H1 (cell line): ENCODE results near the gene PRRG2. TPM values are rescaled to one million over a fixed set of nuclear protein-coding genes. Genes with fewer than 3 reads are reported as not detected.
A peak's percentile ranks its signal among the peaks of the same experiment; 100 is the strongest.

Experiments used
- CTCF ChIA-PET: fragments of 300-600 bp; sonication (Branson Sonifier 250); formaldehyde crosslinking; loops from one replicate; lab custom pipeline; 2021; ENCODE audit not compliant: partially characterized antibody; lab: Charles Lee
- POLR2A ChIA-PET: fragments of 300-600 bp; sonication (Branson Sonifier 250); formaldehyde crosslinking; loops from one replicate; lab custom pipeline; 2021; ENCODE audit warnings: inconsistent platforms; ENCODE audit not compliant: partially characterized antibody; lab: Charles Lee
- DNase-seq, 2 experiments: peaks; one replicate each; pipeline versions ENCODE4 v3.0.0 to v3.0.0-alpha.2; 2010 to 2022; ENCODE audit warnings: low spot score in 2 of 2, low read depth in 1 of 2, mixed read lengths in 1 of 2
- FAIRE-seq: peaks from 2 replicates; lab custom pipeline; 2011; peaks lifted over from hg19 to GRCh38; lab: Jason Lieb, UNC
- H2AFZ ChIP-seq: 2 replicates; pipeline ENCODE4 v1.8.1; 2012; ENCODE audit warnings: low read length, inconsistent platforms
- H2AK5ac ChIP-seq: 2 replicates; pipeline ENCODE4 v1.6.1; 2013; ENCODE audit warnings: low read depth, low read length
- H2BK120ac ChIP-seq: replicated peaks from 2 replicates; pipeline ENCODE3; 2013; ENCODE audit warnings: low read depth, low read length, inconsistent platforms
- H2BK12ac ChIP-seq: 2 replicates; pipeline ENCODE4 v1.6.1; 2013; ENCODE audit warnings: low read depth, low read length
- H2BK15ac ChIP-seq: 2 replicates; pipeline ENCODE4 v1.6.1; 2013; ENCODE audit warnings: low read length
- H2BK20ac ChIP-seq: 2 replicates; pipeline ENCODE4 v1.6.1; 2013; ENCODE audit warnings: low read length
- H2BK5ac ChIP-seq: 2 replicates; pipeline ENCODE4 v1.6.1; 2013; ENCODE audit warnings: low read depth, low read length
- H3K14ac ChIP-seq: 2 replicates; pipeline ENCODE4 v1.6.1; 2013; ENCODE audit warnings: inconsistent platforms; ENCODE audit not compliant: insufficient read length
- H3K18ac ChIP-seq: 2 replicates; pipeline ENCODE4 v1.6.1; 2013; ENCODE audit warnings: low read length; ENCODE audit errors: extremely low read depth
- H3K23ac ChIP-seq: 2 replicates; pipeline ENCODE4 v1.6.1; 2013; ENCODE audit warnings: inconsistent platforms; ENCODE audit not compliant: insufficient read length
- H3K23me2 ChIP-seq: 2 replicates; pipeline ENCODE4 v1.6.1; 2013; ENCODE audit warnings: low read depth, low read length
- H3K27ac ChIP-seq: 2 replicates; pipeline ENCODE4 v1.6.1; 2011; ENCODE audit warnings: low read depth, low read length, inconsistent platforms
- H3K27me3 ChIP-seq, 4 experiments: replicated peaks in 1 of 4; 1 replicate in 1 of 4; 2 replicates in 3 of 4; pipeline versions ENCODE4 v1.6.1 to v1.8.1; 2011 to 2013; ENCODE audit warnings: low read length in 3 of 4, mild to moderate bottlenecking in 3 of 4, inconsistent platforms in 2 of 4, mixed read lengths in 2 of 4, moderate library complexity in 1 of 4; ENCODE audit not compliant: control insufficient read depth in 3 of 4, insufficient read depth in 3 of 4; ENCODE audit errors: extremely low read depth in 1 of 4
- H3K36me3 ChIP-seq, 4 experiments: 2 replicates each; pipeline versions ENCODE4 v1.6.1 to v1.8.1; 2011 to 2013; ENCODE audit warnings: mild to moderate bottlenecking in 4 of 4, low read length in 3 of 4, moderate library complexity in 2 of 4, control low read depth in 1 of 4, inconsistent platforms in 1 of 4; ENCODE audit not compliant: insufficient read depth in 4 of 4, control insufficient read depth in 2 of 4
- H3K4ac ChIP-seq: replicated peaks from 2 replicates; pipeline ENCODE3; 2013; ENCODE audit warnings: low read length, low read depth, mixed read lengths, inconsistent platforms; ENCODE audit not compliant: insufficient read length
- H3K4me1 ChIP-seq, 4 experiments: replicated peaks in 1 of 4; 1 replicate in 1 of 4; 2 replicates in 3 of 4; pipeline versions ENCODE4 v1.6.1 to v1.8.1; 2011 to 2013; ENCODE audit warnings: low read length in 3 of 4, inconsistent platforms in 2 of 4, mixed read lengths in 1 of 4; ENCODE audit not compliant: insufficient read depth in 4 of 4, control insufficient read depth in 3 of 4
- H3K4me2 ChIP-seq, 2 experiments: 2 replicates each; pipeline versions ENCODE4 v1.6.1 to v1.8.1; 2011 to 2013; ENCODE audit warnings: low read depth in 2 of 2, low read length in 2 of 2, control low read depth in 1 of 2, inconsistent platforms in 1 of 2, mild to moderate bottlenecking in 1 of 2; ENCODE audit not compliant: insufficient read depth in 1 of 2
- H3K4me3 ChIP-seq, 4 experiments: fragments of 200-600, 300-600 bp in 1 of 4; sonication (generic), shearing (Covaris generic), sonication (Bioruptor Twin) in 1 of 4; 2 replicates each; pipeline versions ENCODE4 v1.5.1 to v1.8.1; 2011 to 2016; ENCODE audit warnings: low read length in 4 of 4, low read depth in 3 of 4, control low read depth in 2 of 4, inconsistent platforms in 2 of 4, mild to moderate bottlenecking in 2 of 4, mixed read lengths in 1 of 4, moderate library complexity in 1 of 4; ENCODE audit not compliant: insufficient read depth in 2 of 4; ENCODE audit errors: extremely low read depth in 1 of 4
- H3K56ac ChIP-seq: replicated peaks from 2 replicates; pipeline ENCODE3; 2013; ENCODE audit warnings: low read depth, mild to moderate bottlenecking, mixed read lengths, low read length, inconsistent platforms; ENCODE audit not compliant: insufficient read length
- H3K79me1 ChIP-seq: 2 replicates; pipeline ENCODE4 v1.6.1; 2013; ENCODE audit warnings: low read depth, low read length, control low read depth
- H3K79me2 ChIP-seq, 2 experiments: 2 replicates each; pipeline versions ENCODE4 v1.6.1 to v1.8.1; 2012 to 2013; ENCODE audit warnings: low read length in 2 of 2, mild to moderate bottlenecking in 2 of 2, inconsistent platforms in 1 of 2; ENCODE audit not compliant: insufficient read depth in 2 of 2, control insufficient read depth in 1 of 2
- H3K9ac ChIP-seq, 4 experiments: replicated peaks in 1 of 4; 1 replicate in 1 of 4; 2 replicates in 3 of 4; pipeline versions ENCODE4 v1.6.1 to v1.8.1; 2011 to 2013; ENCODE audit warnings: low read depth in 3 of 4, low read length in 3 of 4, control low read depth in 2 of 4, mild to moderate bottlenecking in 2 of 4, moderate library complexity in 2 of 4, inconsistent platforms in 1 of 4; ENCODE audit errors: extremely low read depth in 1 of 4
- H3K9me3 ChIP-seq, 2 experiments: 2 replicates each; pipeline versions ENCODE4 v1.6.1 to v1.8.1; 2012 to 2013; ENCODE audit warnings: mild to moderate bottlenecking in 2 of 2, moderate library complexity in 2 of 2, control low read depth in 1 of 2, inconsistent platforms in 1 of 2, low read depth in 1 of 2, low read length in 1 of 2, mixed read lengths in 1 of 2; ENCODE audit not compliant: insufficient read depth in 2 of 2
- H4K20me1 ChIP-seq, 2 experiments: replicated peaks in 1 of 2; 2 replicates each; pipeline versions ENCODE3 to v1.8.1; 2011 to 2013; ENCODE audit warnings: inconsistent platforms in 2 of 2, low read length in 2 of 2, mild to moderate bottlenecking in 1 of 2; ENCODE audit not compliant: insufficient read depth in 2 of 2, control insufficient read depth in 1 of 2
- H4K5ac ChIP-seq: 2 replicates; pipeline ENCODE4 v1.6.1; 2013; ENCODE audit warnings: low read length, low read depth, mixed read lengths, inconsistent platforms; ENCODE audit not compliant: insufficient read length
- H4K8ac ChIP-seq: 2 replicates; pipeline ENCODE4 v1.8.0; 2013; ENCODE audit warnings: mild to moderate bottlenecking, moderate library complexity, low read length, inconsistent platforms; ENCODE audit not compliant: insufficient read depth; ENCODE audit errors: extremely low read depth
- H4K91ac ChIP-seq: replicated peaks from 2 replicates; pipeline ENCODE3; 2013; ENCODE audit warnings: low read length, mixed read lengths, inconsistent platforms; ENCODE audit not compliant: insufficient read length
- CBX8 ChIP-seq: fragments of 300-800, 300-1000 bp; sonication (generic); IDR thresholded peaks from 2 replicates; pipeline ENCODE4 v1.7.1; 2016; ENCODE audit warnings: low read depth, low read length, borderline replicate concordance
- GABPA ChIP-seq: IDR thresholded peaks from 2 replicates; pipeline ENCODE4 v1.6.1; 2011; ENCODE audit warnings: mild to moderate bottlenecking, low read length, moderate library complexity, borderline replicate concordance; ENCODE audit not compliant: insufficient read depth
- HDAC2 ChIP-seq, 2 experiments: fragments of 300-600 bp in 1 of 2; sonication (generic) in 1 of 2; IDR thresholded peaks; 2 replicates each; pipeline ENCODE4 v1.6.1; 2011 to 2012; ENCODE audit warnings: low read depth in 2 of 2, low read length in 2 of 2, mild to moderate bottlenecking in 2 of 2, moderate library complexity in 2 of 2, borderline replicate concordance in 1 of 2, inconsistent platforms in 1 of 2
- HDAC6 ChIP-seq: IDR thresholded peaks from one replicate; pipeline ENCODE4 v1.7.1; 2012; ENCODE audit warnings: low read depth, mild to moderate bottlenecking, inconsistent platforms, low read length, moderate library complexity
- JUN ChIP-seq: IDR thresholded peaks from 2 replicates; pipeline ENCODE4 v1.6.1; 2011; ENCODE audit warnings: low read depth, mild to moderate bottlenecking, improper control_type of control experiment, low read length
- MAX ChIP-seq: IDR thresholded peaks from 2 replicates; pipeline ENCODE4 v1.6.1; 2012; ENCODE audit warnings: inconsistent platforms
- NRF1 ChIP-seq: IDR thresholded peaks from 2 replicates; pipeline ENCODE4 v1.6.1; 2011; ENCODE audit warnings: mild to moderate bottlenecking, low read depth, low read length, improper control_type of control experiment
- RBBP5 ChIP-seq: IDR thresholded peaks from 2 replicates; pipeline ENCODE4 v1.7.1; 2012; ENCODE audit warnings: low read depth, mild to moderate bottlenecking, inconsistent platforms, low read length, moderate library complexity, borderline replicate concordance
- SP2 ChIP-seq: IDR thresholded peaks from 2 replicates; pipeline ENCODE4 v1.6.1; 2012; ENCODE audit warnings: mild to moderate bottlenecking, low read length, inconsistent platforms
- TCF12 ChIP-seq: IDR thresholded peaks from 2 replicates; pipeline ENCODE4 v1.6.1; 2011; ENCODE audit warnings: low read depth, mild to moderate bottlenecking, low read length
- WGBS, 2 experiments: shearing (Covaris generic) in 1 of 2; methylation state at CpG; one replicate each; pipeline versions ENCODE4 v1.1.6 to v1.1.7; 2013 to 2015; ENCODE audit warnings: low lambda C conversion rate in 2 of 2, mixed read lengths in 2 of 2, inconsistent platforms in 1 of 2, low coverage in 1 of 2, missing lambda C conversion rate in 1 of 2; ENCODE audit not compliant: insufficient replicate concordance in 2 of 2, insufficient coverage in 1 of 2, insufficient read length in 1 of 2; ENCODE audit errors: extremely low coverage in 1 of 2, missing lambda C conversion rate in 1 of 2; 5-methylcytosine and 5-hydroxymethylcytosine counted together
- polyA plus RNA-seq, 7 experiments: library from polyadenylated mRNA; depleted of rRNA in 3 of 7; stranded (reverse) in 5 of 7; unstranded in 2 of 7; fragments of >200 nt in 5 of 7; fragments of 200-250 nt in 2 of 7; gene quantifications; 1 replicate in 5 of 7; 2 replicates in 1 of 7; 4 replicates in 1 of 7; pipeline versions ENCODE4 v1.2.1 to v1.2.3, GENCODE V29; 2011 to 2013; ENCODE audit warnings: missing spikeins in 2 of 7, mixed read lengths in 2 of 7
- total RNA-seq: library from RNA; stranded (reverse); fragmentation: NEBNext Ultra II Directional; extraction: Animal tissue kit (Norgen Biotek cat#: 25700); gene quantifications from 2 replicates; pipeline ENCODE4 v1.2.1, GENCODE V29; 2021

PRRG2 gene
- total and polyA plus RNA-seq, 2 of the 8 experiments (the other 6 are each of a cell fraction or from before 2014, with no cell fraction given), result 4.1 to 5.6 TPM

- Histone ChIP-seq H2BK20ac (peak overlapping the region; percentile 75; the same call in 1 of the 2 replicates), H2BK15ac (peak overlapping the region; percentile 99; the same call in 1 of the 2 replicates), H3K27ac (no peak overlapping the region), H3K14ac (no peak overlapping the region), H3K79me1 (no peaks in the 10 kb centered on the region), H3K4me1 (peaks cover 0 to 12% (median 5%) of the 10 kb centered on the region in 4 experiments; a peak in 6 of 7 replicates), H2BK12ac (0 out of 2 replicates have a peak overlapping the region, but pooled peaks have one; percentile 50), H4K20me1 (no peaks in the 10 kb centered on the region), H4K8ac (no peak overlapping the region), H3K79me2 (peaks cover 0 to 13% of the 10 kb centered on the region in 2 experiments; a peak in 2 of 4 replicates), H2BK5ac (peak overlapping the region; percentile 60; the same call in 1 of the 2 replicates), H3K9ac (0 out of 7 replicates have a peak overlapping the region, but pooled peaks of 1 of the 4 experiments have one; percentile 4), H3K4me3 (no peak overlapping the region), H2BK120ac (no peak overlapping the region), H3K9me3 (no peaks in the 10 kb centered on the region), H3K56ac (no peak overlapping the region), H3K36me3 (no peaks in the 10 kb centered on the region), H3K27me3 (no peaks in the 10 kb centered on the region), H3K4me2 (no peak overlapping the region; a peak in 1 of 4 replicates), H2AK5ac (peak overlapping the region; percentile 95; the same call in 1 of the 2 replicates), H4K91ac (peak overlapping the region; percentile 65), H3K23me2 (peaks cover 15% of the 10 kb centered on the region), H2AFZ (no peak overlapping the region), H4K5ac (no peak overlapping the region), H3K23ac (no peak overlapping the region), H3K4ac (no peak overlapping the region), H3K18ac (no peak overlapping the region)
- WGBS, 2 experiments, result 93% methylated on average over 18 of the region's 18 CpGs; no CpG with 5 or more reads in 1 of the 2 experiments
- DNase-seq, result no peak
- ChIA-PET POLR2A (interaction anchor here (1.2 to 37.8 kb wide), 4 partner anchors 8 to 100 kb away, joined by 3 to 840 read pairs (median 34); partner anchors contain the start of genes NOSIP, PRRG2, RPL13A and RRAS), CTCF (interaction anchor here (0.7 to 1.0 kb wide), 2 partner anchors 37 to 55 kb away, joined by 3 to 4 read pairs; no protein-coding TSS in a partner anchor)
- no peak for FAIRE-seq
- TF ChIP-seq NRF1 (no peak), JUN (no peak), CBX8 (no peak), HDAC2 (IDR thresholded peaks at IDR 0.05; ENCODE audit: borderline replicate concordance in 1 of 2, low read depth in 2 of 2, low read length in 2 of 2) (no peak), GABPA (no peak), SP2 (no peak), HDAC6 (no peak), MAX (no peak), RBBP5 (no peak), TCF12 (no peak)
Observed at GRCh38 chr19:49588365-49589122, 7.4 kb downstream of the PRRG2 start.
